GM18505 (cell line): ENCODE results near the gene AVPI1.
"Not testable (repeated sequence)": the region's sequence is repeated elsewhere in the genome, so short reads cannot be mapped to it uniquely, and the experiment has no call there.

Source experiments
- ATAC-seq: cut with Tn5 transposase; IDR thresholded peaks from one replicate; pipeline ENCODE4 v1.9.1; 2021; ENCODE audit not compliant: unreplicated experiment
- POLR2A ChIP-seq: IDR thresholded peaks from 4 replicates; pipeline ENCODE4 v1.6.1; 2011; ENCODE audit warnings: borderline replicate concordance; ENCODE audit not compliant: insufficient read depth, insufficient read length; ENCODE audit errors: extremely low read depth

AVPI1 gene

DNA sequence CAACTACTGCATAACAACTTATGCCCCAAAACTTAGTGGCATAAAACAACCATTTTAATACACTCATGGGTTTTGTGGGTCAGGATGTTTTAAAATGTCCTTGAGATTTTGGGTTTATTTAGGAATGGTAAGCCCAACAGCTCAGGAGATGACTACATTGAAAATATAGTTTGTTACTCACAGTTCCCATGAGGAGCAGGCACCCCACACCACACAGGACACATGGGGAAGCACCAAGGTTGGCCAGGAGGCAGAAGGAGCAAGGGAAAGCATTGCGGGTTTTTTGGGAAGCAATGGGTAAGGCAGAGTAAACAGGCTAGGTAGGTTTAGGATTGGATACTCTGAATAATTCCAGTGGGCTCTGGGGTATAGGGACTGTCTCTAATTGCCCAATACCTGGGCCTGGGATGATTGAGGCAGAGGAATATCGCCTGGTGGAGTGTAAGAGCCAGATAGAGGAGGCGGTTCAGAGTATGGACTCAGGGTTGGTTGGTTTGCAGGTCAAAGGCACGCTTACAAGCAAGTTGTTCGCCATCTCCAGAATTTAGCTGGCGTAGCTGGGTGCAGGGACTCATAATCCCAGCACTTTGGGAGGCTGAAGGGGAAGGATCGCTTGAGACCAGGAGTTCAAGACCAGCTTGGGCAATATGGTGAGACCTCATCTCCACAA, 16.5 kb upstream of the AVPI1 start:
- TF ChIP-seq POLR2A = no peak
- no peak for ATAC-seq

DNA sequence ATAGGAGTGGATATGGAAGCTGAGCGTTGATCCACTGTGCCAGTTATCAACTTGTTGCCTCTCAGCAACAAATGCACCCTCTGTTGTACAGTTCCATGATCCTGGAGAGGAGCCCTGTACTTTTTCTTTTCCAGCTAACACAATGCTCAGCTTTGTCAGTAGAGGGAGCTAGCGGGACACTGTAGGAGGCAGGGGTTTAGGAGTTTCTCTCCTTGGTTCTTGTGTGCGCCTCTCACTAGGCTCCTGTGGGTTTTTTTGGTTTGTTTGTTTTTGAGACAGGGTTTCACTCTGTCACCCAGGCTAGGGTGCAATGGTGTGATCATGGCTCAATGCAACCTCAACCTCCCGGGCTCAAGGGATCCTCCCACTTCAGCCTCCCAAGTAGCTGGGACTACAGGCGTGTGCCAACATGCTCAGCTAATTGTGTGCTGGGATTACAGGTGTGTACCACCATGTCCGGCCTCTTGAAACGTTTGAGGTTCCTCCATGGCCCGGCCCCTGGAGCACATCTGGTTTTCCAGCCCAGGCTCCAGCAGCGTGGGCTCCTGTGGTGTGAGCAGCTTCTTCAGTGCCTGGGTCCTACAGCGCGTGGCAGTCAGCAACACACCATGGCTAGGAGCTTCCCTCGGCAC, 14.5 kb upstream of the AVPI1 start:
- ATAC-seq = peak; percentile 71
- no peak for TF ChIP-seq POLR2A

DNA sequence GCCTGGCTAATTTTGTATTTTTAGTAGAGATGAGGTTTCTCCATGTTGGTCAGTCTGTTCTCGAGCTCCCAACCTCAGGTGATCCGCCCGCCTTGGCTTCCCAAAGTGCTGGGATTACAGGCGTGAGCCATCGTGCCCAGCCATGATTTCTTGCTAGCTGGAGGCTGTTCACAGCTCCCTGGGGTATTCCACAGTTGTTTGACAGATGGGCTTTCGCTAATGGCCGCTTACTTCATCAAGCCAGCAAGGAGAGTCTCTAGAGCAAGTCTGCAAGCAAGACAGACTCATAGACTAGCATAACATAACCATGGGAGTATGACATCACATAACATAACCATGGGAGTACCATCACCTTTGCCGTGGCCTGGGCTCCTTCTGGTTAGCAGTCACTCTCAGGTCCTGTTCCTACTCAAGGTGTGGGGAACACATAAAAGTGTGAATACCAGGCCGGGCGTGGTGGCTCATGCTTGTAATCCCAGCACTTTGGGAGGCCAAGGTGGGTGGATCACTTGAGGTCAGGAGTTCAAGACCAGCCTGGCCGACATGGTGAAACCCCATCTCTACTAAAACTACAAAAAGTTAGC, 11.1 kb upstream of the AVPI1 start:
- ATAC-seq = not testable (repeated sequence)

DNA sequence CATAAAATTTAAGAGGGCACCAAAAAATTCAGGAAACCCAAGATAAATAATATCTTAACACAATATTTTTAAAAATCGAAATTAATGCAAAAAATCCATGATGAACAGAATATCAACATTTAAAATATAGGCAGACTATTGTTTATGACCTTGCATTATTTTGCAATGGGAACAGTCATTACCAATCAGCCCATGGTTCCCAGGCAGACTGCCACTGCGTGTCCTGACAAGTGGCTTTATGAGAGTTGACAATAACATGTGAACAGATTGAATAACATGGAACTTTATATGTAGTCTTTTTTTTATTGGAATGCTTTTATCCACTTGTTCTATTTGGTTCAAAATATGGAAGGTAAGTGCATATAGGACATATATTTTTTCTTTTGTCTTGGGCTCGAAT, 3.1 kb upstream of the AVPI1 start:
- TF ChIP-seq POLR2A = no peak
- no peak for ATAC-seq

DNA sequence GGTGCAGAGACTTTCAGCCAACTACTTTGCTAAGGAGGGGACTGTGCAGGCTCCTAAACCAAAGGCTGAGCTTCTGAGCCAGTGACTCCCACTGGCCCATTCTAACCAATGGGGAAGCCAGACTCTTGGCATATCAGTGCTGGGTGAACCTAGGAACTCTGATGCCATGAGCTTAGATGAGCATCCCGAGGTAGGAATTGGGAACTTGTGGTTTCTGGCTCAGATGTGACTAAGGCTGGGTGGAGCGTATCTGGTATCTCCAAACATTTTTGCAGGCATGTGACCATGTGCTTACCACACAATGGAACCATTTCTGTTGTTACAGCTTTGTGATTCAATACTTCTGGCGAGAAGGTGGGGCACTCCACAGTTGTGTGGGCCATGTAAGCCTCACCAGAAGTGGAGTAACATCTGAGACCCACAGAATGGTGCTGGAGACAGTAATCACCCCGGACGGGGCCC, 2.5 kb upstream of the AVPI1 start:
- no peak for ATAC-seq

DNA sequence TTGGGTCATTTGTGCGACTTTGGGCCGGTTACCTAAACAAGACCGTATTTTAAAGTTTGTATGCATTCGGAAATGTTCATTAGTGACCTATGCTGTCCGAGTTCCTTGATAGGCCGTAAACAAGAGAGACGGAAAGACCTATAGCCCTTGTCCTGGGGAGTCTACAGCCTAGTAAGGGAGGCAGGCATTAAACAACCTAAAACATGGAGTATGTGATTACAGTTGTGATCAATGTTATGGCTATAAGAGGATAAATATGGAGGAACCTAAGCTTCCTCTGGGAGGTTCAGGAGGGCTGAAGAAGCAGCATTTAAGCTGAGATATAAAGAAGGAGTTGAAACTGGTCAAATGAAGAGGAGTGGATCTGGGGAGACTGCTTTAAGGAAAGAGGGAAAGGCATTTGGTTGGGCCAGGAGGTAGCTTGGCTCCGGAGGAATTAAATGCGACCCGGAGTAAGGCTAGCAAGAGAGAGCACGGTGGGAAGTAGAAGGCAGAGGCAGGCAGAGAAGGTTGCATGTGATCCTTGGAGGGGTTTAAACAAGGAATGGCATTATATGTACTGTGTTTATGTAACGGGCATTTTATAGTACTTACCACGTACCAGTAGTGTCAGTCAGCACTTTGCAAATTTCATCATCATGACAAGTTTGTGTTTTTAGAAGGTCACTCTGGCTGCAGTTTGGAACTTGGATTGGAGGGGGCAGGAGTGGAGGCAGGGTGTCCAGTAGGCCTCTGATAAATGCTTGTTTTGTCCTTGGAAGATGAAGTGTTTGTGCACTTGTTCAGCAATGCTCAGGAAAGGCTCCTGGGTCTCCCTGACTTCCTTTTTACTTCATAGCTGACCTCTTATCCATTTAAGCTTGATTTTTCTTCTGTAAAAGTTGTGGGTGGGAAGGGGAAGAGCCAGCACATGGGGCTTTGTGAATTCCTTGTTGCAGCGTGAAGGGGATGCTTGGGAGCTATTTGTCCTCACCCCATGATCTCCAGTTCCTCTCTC, 1.0 kb upstream of the AVPI1 start:
- ATAC-seq = no peak
- TF ChIP-seq POLR2A = no peak

More for the DNA sequence above, 2.5 kb upstream of the AVPI1 start:
- TF ChIP-seq POLR2A = no peak

DNA sequence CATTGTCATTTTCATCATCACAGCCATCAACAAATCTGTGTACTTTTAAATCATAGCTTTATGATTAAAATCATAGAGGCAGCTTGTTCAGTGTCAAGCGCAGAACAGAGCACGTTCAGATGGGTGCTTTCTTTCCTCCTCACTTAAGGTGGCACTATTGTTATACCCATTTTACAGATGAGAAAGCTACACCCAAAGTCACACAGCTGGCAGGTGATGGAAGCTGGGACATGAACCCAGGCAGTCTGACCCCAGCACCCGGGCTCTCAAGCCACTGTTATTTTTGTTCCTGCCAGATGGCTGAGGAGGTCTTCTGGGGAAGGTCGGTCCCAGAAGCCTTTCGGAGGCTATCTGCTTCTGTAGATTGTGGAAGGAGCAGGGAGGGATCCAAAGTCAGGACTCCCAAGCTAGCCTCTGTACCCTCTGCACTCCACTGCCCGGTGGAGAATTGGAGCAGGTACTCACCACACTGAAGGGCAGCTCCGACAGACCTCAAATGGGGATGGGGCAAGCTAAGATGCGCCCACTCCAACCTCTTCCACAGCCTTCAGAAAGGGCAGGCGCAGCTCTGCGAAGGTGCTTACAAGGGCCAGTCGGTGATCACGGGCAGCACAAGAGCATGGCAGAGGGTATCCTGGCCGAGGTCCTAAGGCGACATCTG, 610 bp downstream of the AVPI1 start:
- TF ChIP-seq POLR2A = no peak
- ATAC-seq = no peak

DNA sequence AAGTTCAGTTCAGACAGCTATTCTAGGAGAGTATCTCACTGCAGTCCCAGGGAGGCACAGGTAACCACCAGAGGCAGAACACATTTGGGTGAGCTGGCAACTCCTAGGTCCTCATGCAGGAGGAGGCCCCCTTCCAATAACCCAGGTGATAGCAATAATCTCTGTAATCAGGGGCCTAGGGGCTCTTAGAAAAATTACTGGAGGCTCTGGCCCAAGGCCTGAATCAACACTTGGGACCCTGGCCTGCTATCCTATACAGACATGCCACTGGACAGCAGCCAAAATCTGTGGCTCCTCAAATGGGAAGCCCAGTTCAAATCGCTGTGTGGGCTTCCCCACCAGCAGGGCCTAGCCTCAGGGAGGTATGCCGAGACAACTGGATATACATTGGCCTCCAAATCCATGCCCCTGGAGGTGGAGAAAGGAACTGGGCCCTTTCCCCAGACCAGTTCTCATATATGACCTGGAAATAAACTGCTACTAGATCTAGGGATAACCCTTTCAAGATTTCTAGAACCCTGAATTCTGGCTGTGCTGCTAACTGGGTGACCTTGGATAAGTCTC, 1.6 kb downstream of the AVPI1 start:
- no peak for ATAC-seq
- TF ChIP-seq POLR2A = no peak

DNA sequence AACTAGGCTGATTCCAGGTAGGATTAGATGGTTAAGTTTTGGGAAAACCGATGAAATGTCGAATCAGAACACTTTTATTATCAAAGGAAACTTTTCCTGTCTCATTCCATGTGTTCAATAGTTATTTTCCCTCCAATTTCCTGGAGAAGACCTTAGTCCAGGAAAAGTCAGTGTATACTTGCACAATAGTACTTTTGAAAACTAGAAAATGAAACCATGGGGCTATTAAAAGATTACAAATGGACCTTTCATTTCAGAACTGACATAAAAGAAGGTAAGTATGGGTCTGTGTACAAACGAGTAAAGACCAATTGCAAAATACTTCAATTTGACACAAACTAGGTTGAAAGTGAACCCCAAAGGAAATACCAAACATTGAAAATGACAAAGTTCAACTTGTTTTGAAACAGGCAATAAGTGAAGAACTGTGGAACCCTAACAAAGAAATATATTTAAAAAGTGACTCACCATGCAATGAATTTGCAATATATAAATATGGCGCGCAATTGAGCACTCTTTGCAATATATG, 2.1 kb downstream of the AVPI1 start:
- no peak for ATAC-seq
- no peak for TF ChIP-seq POLR2A

DNA sequence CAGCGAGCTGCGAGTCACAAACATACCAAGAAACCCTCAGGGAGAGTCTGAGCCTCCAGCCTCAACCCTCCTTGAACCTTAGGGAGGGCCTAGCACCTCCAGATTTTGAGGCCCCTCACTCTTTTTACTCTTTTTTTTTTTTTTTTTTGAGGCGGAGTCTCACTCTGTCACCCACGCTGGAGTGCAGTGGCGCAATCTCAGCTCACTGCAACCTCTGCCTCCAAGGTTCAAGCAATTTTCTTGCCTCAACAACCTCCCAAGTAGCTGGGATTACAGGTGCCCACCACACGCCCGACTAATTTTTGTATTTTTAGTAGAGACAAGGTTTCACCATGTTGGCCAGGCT, 2.7 kb downstream of the AVPI1 start:
- ATAC-seq = not testable (repeated sequence)

DNA sequence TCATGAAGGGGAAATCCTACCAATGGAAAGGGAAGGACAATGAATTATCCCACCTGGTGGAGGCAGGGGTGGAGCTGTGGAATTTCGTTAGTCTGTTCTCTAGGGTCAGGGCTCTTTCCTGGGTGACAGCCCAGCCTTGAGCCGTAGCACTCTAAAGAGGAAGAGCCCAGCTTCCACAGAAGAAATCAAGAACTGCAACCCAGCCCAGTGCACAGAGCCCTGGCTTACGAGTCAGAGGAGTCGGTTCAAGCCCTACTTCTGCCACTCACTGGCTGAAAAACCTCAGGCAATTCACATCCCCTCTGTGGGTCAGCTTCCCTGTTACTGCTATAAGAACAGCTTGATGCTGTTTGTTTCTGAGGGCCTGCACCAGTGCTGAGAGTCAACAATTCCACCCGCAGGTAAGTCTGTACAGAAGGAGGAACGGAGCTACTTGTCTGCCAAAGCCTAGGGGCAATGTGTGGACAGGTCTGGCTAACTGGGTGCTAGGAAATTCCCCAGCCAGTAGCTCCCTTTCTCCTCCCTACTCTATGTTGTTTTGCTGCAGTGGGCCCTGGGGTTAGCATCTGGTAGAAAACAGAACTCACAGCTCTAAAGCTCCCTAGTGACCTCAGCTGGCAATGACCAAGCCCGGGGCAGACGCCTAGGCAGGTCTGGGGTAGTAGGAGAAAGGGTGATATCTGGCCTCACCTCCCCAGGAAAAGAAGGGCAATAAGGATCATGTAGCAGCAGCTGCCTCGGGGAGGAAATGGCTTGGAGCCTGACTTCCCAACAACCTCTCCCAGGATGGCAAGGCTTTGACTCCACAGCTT, 3.3 kb downstream of the AVPI1 start:
- no peak for ATAC-seq
- TF ChIP-seq POLR2A = no peak

DNA sequence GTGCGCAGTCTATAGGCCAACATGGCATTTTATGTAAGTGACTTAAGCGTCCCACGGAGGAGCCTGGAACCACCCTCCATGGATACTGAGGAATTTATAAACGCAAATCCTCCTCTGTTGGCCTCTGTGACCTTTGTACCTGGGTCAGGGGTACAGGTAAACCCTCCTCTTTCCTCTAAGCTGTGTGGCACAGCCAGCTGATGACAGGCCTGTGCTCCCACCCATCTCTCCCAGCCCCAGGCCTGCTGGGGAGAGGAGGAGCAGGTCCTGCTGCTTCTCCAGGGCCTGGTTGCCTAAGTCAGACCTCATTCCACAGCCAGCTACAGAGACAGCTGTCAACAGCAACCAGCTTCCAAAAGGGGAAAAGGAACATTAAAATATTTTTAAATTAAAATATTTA, 5.0 kb downstream of the AVPI1 start:
- TF ChIP-seq POLR2A = no peak
- no peak for ATAC-seq

DNA sequence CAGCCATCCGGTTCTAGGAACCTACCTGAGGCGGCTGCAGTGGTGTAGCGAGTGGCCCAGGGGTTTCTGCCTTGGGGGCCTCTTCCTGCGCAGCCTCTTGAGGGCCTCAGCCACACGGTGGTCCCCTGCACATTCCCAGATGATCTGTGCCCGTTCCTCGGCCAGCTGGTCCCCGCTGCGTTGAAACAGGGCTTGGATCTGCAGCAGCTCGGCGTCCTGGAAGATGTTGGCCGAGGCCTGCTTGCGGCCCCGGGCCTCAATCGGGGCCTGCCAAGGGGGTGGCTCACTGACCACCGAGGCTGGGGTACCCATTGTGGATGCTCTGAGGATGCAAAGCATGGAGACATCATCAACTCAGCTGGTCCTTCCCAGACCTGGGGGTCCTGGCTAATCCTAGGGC, 7.4 kb downstream of the AVPI1 start:
- no peak for ATAC-seq
- no peak for TF ChIP-seq POLR2A
